Measurements from ENCODE around the gene ZNF536.
"Not testable (repeated sequence)": the region's sequence is repeated elsewhere in the genome, so short reads cannot be mapped to it uniquely, and the experiment has no call there.

The ZNF536 gene

GRCh38 chr19:30448386-30449077 is 76.3 kb downstream of the ZNF536 start:
- DNase-seq, result peak; percentile 88

- DNase-seq, result no peak
Observed at GRCh38 chr19:30449078-30449590, 77.0 kb downstream of the ZNF536 start.

DNA sequence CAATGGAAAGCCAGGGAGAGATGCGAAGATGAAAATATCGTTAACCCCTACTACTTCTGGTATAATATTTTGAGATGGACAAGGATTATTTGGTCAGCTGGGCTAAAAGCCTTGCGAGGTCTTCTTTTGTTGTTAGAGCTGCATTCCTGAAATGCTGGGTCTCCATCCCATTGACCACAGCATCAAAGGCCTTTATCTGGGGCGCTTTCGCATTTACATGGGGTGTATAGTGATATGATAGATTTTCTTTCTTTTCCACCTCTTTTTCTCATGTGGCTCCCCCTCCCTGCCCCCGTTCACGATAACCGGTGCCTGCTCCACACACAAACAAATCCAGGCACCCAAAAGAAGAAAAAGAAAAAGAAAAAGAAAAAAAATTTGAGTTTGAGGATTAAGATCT is 77.5 kb downstream of the ZNF536 start:
- DNase-seq, result no peak

DNA sequence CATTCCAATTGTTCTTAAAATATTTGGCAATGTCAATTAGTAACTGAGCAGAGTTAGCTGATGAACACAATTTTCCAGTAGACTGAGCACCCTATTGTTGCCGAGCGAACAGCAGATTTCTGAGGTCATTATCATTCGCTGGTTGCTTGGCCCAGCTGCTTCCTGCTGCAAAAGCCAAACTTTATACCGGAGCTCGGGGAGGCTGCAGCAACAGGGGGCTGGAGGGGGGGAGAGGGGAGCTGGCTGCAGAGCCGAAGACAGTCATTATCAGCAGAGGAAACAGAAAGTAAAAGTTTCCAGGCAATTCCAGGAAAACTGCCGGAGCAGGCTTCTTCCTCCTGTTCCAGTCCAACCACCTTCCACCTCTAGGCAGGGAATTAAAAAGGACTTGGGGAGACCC is 77.9 kb downstream of the ZNF536 start:
- DNase-seq, result peak; percentile 96

DNA sequence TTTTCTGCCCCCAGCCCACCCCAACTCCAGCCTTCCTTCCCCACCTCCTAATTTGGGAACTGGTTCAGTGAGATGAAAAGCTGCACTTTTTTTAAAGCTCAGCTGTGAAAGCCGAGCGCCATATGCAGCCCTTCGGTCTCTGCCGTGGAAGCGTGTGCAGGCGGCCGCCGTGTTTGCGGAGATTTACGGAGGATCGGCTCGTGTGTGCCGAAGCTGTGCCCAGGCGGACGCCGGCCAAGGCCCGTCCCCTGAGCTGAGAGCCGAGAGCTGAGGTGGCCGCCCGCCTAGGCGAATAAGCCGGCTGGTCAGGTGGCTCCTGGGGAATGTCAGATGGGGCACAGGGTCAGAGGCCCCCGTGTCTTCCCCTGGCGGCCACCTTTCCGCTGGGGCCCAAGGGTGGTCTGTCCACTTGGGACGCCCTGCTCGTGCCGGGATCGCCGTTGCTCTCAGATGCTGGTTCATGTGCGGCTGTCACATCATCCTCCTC is 78.7 kb downstream of the ZNF536 start:
- peak; percentile 39 for DNase-seq

DNA sequence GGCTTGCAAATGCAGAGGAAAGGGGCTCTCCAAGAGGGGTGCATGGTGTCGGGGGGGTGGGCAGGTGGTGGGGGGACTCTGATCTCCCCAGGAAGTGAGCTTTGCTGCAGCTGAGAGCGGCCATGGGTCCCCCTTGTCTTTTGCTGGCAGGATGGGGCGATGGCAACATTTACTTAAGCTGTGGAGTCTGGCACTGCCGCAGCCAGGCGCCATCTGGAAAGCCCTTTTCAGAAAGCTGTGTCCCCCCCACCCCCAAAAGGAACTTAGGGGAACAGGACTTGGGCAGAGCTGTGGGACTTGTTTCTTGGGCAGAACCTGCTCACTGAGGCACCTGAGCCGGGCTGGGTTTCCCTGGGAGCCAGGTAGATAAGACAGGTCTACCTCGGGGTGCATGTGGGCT is 80.7 kb downstream of the ZNF536 start:
- DNase-seq, result no peak

GRCh38 chr19:30453743-30454142 is 81.6 kb downstream of the ZNF536 start:
- DNase-seq, result no peak

GRCh38 chr19:30455881-30456280 is 83.7 kb downstream of the ZNF536 start:
- DNase-seq, result no peak

- no peak for DNase-seq
Observed at GRCh38 chr19:30457484-30457883, 85.3 kb downstream of the ZNF536 start.

DNA sequence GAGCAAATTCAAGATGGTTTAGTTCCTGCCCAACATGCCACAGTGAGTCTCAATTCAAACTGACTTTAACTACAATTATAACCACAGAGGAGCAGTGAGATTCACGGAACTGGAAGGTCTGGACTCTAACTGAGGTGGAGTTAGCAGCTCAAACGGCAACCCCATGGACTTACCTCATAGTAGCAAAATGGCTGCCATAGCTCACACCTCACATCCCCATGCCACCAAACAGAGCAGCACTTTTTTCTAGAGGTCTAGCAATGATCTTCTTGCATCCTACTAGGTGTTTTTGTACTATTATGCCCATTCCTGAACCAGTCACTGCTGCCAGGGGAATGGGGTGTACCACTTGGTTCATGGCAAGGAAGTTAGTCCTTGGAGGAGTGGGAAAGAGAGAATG is 87.7 kb downstream of the ZNF536 start:
- no peak for DNase-seq

DNA sequence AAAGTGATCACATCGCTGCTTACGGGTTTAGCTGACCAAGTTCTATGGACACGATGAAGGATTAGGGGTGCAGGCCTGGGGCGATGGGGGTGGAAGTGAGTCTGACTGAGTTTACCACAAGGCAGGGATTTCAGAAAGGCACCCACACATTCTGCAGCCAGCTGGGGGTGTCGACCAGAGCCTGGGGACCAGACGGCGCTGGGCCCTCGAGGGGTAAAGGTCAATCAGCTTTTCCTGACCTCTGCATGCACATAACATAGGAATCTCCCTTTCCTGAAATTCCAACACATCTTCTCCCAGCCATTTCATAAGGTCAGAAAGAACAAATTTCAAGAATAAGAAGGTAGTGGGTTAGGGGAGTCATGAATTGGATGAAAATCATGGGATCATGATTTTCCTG is 92.0 kb downstream of the ZNF536 start:
- no peak for DNase-seq

DNA sequence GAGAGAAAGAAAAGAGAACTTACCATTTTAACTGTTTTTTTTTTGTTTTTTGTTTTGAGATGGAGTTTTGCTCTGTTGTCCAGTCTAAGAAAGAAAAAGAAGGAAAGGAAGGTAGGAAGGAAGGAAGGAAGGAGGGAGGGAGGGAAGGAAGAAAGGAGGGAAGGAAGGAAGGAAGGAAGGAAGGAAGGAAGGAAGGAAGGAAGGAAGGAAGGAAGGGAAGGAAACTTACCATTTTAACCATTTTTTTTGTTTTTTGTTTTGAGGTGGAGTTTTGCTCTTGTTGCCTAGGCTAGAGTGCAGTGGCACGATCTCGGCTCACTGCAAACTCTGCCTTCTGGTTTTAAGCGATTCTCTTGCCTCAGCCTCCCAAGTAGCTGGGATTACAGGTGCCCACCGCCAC is 94.4 kb downstream of the ZNF536 start:
- DNase-seq, result not testable (repeated sequence)

GRCh38 chr19:30467239-30467638 is 95.1 kb downstream of the ZNF536 start:
- DNase-seq, result no peak

DNA sequence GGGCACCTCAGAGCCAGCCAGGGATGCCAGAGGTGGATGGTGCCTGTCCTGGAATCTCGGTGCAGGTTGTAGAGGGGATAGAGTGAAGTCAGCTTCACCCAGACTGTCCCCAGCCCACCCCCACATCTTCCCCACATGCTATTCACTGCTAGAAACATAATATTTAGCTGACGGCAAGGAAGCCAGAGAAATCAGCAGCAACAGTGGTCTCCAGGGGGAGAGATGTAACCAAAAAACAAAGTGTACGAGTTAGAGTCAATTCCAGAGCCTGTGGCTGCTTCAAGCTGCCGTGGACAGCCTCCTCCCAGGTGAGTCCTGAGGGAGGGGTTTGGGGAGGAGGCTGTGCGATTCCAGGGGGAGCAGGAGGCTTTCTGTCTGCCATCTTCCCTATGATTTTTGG is 97.6 kb downstream of the ZNF536 start:
- no peak for DNase-seq

GRCh38 chr19:30471441-30471840 is 99.3 kb downstream of the ZNF536 start:
- DNase-seq, result no peak

GRCh38 chr19:30473334-30473867 is 101.2 kb downstream of the ZNF536 start:
- no peak for DNase-seq

- no peak for DNase-seq
Observed at GRCh38 chr19:30476997-30477396, 104.8 kb downstream of the ZNF536 start.

DNA sequence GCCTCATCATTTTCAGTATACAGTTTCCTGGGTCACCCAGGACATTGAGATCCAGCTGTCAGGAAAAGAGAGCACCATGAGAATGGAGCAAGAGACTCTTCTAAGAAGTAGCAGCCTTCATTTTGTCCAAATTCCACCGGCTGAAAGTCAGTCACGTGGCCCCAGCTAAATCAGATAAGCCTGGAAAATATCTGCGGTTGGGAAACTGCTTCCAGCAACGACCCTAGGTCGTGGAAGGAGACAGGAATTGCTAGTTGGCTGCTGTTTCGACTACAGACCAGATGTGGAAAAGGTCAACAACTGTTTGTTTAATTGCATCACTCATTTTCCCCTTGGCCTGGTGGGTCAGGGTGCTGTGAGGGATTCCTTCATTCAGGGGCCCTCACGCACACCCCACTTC is 107.0 kb downstream of the ZNF536 start:
- DNase-seq, result peak; percentile 57

- DNase-seq, result no peak
Observed at GRCh38 chr19:30480097-30480496, 107.9 kb downstream of the ZNF536 start.

DNA sequence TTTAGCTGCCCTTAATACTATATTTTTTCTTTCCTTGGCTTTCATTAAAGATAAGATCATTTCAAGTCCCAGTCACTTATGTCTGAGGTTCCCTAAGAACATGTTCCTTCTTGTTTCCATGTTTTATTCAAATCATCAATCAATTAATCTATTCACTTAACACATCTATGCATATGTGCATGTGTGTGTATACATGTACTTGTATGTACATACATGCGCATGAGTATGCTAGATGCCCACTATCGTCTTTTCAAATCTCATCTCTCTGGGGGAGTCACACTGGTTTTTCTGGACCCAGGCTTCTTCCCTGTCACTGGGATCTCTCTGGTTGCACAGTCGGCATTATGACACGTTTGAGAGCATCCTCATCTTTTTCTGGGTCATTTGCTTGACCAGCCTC is 108.9 kb downstream of the ZNF536 start:
- no peak for DNase-seq

- DNase-seq, result no peak
Observed at GRCh38 chr19:30481823-30482222, 109.6 kb downstream of the ZNF536 start.

- DNase-seq, result no peak
Observed at GRCh38 chr19:30482956-30483355, 110.8 kb downstream of the ZNF536 start.

GRCh38 chr19:30486250-30486649 is 114.1 kb downstream of the ZNF536 start:
- not testable (repeated sequence) for DNase-seq

DNA sequence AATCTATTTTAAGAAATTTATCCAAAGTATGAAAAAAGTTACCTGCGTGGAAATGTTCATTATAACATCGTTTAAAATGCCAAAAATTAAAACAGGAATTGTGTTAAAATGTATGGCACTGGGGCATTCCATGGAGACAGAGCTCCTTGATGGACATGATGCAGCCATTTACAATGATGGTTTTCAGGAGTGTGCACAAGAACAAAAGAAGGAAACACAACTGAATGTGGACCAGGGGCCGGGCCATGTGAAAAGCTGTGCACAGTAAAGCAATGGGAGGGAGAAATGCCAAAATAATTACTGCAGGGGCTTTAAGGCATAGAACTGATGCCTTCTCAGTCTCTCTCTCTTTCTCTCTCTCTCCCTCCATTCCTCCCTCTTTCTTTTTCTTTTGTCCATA is 115.0 kb downstream of the ZNF536 start:
- peak; percentile 79 for DNase-seq

DNA sequence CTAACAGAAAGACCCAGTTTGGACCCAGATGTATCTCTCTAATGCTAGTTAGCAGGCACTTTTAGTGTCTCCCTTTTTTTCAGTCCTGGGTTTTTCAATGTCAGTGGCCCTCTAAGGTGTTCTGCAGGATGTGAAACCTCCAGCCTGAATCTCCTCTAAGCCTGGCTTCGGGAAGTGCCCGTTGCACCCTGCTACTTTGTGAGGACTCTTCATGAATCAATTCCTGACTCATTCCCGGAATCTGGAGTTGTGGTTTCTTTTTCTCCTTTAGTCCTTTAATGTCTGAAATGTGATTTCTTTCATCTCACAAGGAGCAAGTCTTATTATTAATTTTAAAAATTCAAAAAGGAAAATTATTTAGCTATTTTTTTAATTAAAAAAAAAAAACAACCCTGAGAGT is 116.0 kb downstream of the ZNF536 start:
- no peak for DNase-seq

Measured in eye (tissue), 1 donor.